ENCODE measurements around the gene S100A10.

Gene S100A10

DNA sequence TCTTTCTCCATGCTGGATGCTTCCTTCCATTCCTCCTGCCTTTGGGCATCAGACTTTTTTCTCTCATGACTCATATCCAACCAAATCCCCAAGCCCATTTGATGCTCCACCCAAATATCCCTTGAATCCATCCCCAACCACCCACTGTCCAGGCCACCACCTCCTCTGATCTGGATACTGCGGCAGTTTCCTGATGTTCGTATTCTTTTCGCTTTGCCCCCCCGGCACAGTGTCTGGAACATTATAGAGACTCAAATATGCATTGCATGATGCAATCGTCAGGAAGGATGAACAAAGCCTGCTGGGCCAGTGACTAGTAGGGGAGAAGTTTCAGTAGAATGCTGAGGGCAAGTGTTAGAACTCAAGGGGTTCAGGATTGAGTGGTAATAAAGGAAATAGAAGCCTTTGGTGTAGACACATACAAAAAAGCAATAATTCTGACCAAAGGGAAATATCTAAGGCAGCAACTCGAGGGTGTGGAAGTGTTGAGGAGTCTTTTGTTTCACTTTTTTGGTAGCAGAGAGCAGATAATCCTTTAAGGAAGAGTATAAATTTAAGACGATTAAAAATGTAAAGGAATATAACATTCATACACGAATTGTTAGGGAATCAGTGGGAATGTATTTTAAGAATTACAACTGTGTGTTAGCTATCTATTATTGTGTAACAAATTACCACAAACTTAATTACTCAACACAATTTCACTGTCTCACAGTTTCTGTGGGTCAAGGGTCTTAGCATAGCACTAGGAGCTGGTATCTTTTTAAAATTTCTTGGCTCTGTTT is 35.7 kb upstream of the S100A10 start:
- H3K27me3 ChIP-seq (ENCODE audit: insufficient read depth, low read depth, severe bottlenecking), result peaks cover 100% of the 10 kb centered on the region
- H3K4me3 ChIP-seq (ENCODE audit: low read depth, low read length), result no peak overlapping the region
- H3K27ac ChIP-seq, result no peak overlapping the region
- TF ChIP-seq, protein P1, sequence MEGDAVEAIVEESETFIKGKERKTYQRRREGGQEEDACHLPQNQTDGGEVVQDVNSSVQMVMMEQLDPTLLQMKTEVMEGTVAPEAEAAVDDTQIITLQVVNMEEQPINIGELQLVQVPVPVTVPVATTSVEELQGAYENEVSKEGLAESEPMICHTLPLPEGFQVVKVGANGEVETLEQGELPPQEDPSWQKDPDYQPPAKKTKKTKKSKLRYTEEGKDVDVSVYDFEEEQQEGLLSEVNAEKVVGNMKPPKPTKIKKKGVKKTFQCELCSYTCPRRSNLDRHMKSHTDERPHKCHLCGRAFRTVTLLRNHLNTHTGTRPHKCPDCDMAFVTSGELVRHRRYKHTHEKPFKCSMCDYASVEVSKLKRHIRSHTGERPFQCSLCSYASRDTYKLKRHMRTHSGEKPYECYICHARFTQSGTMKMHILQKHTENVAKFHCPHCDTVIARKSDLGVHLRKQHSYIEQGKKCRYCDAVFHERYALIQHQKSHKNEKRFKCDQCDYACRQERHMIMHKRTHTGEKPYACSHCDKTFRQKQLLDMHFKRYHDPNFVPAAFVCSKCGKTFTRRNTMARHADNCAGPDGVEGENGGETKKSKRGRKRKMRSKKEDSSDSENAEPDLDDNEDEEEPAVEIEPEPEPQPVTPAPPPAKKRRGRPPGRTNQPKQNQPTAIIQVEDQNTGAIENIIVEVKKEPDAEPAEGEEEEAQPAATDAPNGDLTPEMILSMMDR (IDR thresholded peaks at IDR 0.05; ENCODE audit: low read depth, low read length), result no peak
- no peak for DNase-seq
- H3K36me3 ChIP-seq, result no peaks in the 10 kb centered on the region
- peaks cover 14% of the 10 kb centered on the region for H3K9me3 ChIP-seq (ENCODE audit: severe bottlenecking)

DNA sequence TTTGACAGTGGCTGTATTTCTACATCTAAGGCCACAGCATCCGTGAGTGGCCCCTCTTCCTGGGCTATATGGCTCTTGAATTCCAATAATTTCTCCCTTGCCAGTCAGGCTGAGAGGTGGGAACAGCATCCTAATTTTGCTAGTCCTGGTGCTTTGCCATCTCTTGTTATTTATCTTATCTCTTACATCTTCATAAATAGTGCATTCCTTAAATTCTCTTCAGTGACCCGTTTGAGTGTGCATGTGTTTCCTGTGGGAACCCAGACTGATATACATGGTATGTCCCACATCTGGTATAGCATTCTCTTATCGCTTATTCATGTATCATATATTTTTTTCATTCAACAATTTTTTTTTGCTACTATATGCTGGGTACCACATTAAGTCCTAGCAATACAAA is 33.2 kb upstream of the S100A10 start:
- no peak for DNase-seq

DNA sequence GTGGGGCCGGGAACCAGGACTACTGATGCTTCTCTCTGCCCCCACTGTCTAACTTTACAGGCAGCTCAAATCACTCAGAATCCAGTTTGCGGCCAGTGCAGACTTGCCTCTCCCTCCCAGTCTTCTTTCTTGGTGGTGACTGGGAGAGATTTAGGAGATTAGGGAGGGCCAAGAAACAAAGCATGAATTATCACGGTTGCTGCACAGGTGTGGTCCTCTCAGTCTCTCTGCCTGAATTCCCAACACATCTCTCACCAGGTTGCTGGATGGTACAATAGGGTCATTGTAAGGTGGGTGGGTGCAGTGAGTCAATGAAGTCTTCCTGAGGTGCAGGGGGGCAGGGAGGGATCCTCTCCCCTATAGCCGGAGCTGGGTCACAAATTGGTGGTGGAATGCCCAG is 30.6 kb upstream of the S100A10 start:
- TF ChIP-seq, protein P1 (IDR thresholded peaks at IDR 0.05; ENCODE audit: low read depth, low read length), result no peak
- no peak for DNase-seq

More for the DNA sequence above, 33.2 kb upstream of the S100A10 start:
- TF ChIP-seq, protein P1 (IDR thresholded peaks at IDR 0.05; ENCODE audit: low read depth, low read length), result no peak
- H3K36me3 ChIP-seq, result no peaks in the 10 kb centered on the region
- H3K27ac ChIP-seq, result no peak overlapping the region
- peaks cover 100% of the 10 kb centered on the region for H3K27me3 ChIP-seq (ENCODE audit: insufficient read depth, low read depth, severe bottlenecking)
- peaks cover 14% of the 10 kb centered on the region for H3K9me3 ChIP-seq (ENCODE audit: severe bottlenecking)
- no peak overlapping the region for H3K4me3 ChIP-seq (ENCODE audit: low read depth, low read length)

DNA sequence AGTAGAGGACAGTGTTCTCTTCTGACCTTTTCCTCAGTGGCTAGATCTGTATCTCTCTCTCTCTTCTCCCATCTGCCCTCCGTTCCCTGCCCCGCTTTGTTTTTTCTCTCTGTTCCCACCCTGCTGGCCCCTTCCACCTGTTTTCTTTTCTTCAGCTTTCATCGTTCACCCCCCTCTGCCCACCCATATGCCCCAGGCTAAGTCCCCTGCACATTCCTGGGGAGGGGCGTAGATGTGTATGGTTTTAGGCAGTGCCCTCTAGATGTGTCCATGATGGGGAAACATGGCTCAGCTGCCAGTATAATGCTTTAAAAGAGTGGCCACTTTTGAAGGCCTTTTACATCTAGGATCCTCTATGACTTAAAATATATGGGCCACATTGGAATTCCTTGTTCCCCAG is 29.6 kb upstream of the S100A10 start:
- no peak overlapping the region for H3K4me3 ChIP-seq (ENCODE audit: low read depth, low read length)
- no peaks in the 10 kb centered on the region for H3K36me3 ChIP-seq
- TF ChIP-seq, protein P1 (IDR thresholded peaks at IDR 0.05; ENCODE audit: low read depth, low read length), result no peak
- peaks cover 97% of the 10 kb centered on the region for H3K27me3 ChIP-seq (ENCODE audit: insufficient read depth, low read depth, severe bottlenecking)
- H3K27ac ChIP-seq, result no peak overlapping the region
- no peak for DNase-seq
- no peaks in the 10 kb centered on the region for H3K9me3 ChIP-seq (ENCODE audit: severe bottlenecking)

More for the DNA sequence above, 30.6 kb upstream of the S100A10 start:
- no peak overlapping the region for H3K27ac ChIP-seq
- H3K36me3 ChIP-seq, result no peaks in the 10 kb centered on the region
- H3K9me3 ChIP-seq (ENCODE audit: severe bottlenecking), result peaks cover 7% of the 10 kb centered on the region
- H3K27me3 ChIP-seq (ENCODE audit: insufficient read depth, low read depth, severe bottlenecking), result peaks cover 97% of the 10 kb centered on the region
- H3K4me3 ChIP-seq (ENCODE audit: low read depth, low read length), result no peak overlapping the region

DNA sequence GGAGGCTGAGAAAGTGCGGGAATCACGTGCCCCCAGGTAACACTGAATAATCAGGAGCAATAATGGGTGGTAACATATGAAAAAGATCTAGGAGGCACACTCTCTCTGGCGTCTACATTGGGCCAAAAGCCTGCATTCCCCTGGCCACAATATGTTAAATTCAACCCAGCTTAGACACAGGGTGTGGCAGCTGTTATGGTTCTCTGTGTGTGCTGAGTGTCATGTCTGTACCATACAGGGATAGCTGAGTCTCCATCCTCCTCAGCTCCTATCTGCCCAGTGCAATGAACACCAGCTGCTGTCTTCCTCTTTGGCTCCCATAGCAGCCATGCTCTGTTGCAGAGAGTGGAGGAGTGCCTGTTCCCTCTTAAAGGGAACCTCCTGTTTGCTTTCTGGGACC is 28.8 kb upstream of the S100A10 start:
- Histone ChIP-seq H3K4me3 (ENCODE audit: low read depth, low read length) (no peak overlapping the region), H3K27me3 (ENCODE audit: insufficient read depth, low read depth, severe bottlenecking) (peaks cover 97% of the 10 kb centered on the region), H3K27ac (no peak overlapping the region), H3K9me3 (ENCODE audit: severe bottlenecking) (no peaks in the 10 kb centered on the region), H3K36me3 (no peaks in the 10 kb centered on the region)
- TF ChIP-seq, protein P1 (IDR thresholded peaks at IDR 0.05; ENCODE audit: low read depth, low read length), result no peak
- DNase-seq, result no peak

DNA sequence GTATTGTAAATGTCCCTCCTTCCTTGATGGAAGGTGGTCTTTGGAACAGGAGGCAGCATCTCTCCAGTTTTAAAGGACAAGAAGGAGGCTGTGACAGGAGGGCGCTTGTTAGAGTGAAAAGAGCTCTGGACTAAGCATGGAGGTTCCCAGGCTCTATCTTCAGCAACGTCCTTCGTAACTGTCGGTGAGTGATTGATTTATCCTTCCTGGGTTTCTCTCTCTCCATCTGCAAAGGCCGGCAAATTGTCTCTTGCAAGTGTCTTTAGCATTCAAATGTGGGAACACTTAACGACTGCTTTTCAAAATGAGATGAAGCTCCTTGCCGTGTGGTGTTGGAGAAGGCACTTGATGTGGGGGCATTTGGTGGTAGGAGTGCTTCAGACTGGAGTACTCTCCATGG is 27.9 kb upstream of the S100A10 start:
- H3K36me3 ChIP-seq, result no peaks in the 10 kb centered on the region
- DNase-seq, result no peak
- H3K9me3 ChIP-seq (ENCODE audit: severe bottlenecking), result no peaks in the 10 kb centered on the region
- no peak overlapping the region for H3K27ac ChIP-seq
- H3K27me3 ChIP-seq (ENCODE audit: insufficient read depth, low read depth, severe bottlenecking), result peaks cover 97% of the 10 kb centered on the region
- TF ChIP-seq, protein P1 (IDR thresholded peaks at IDR 0.05; ENCODE audit: low read depth, low read length), result no peak
- H3K4me3 ChIP-seq (ENCODE audit: low read depth, low read length), result no peak overlapping the region
